ENCODE results near the gene C6orf136. TPM values are rescaled to one million over a fixed set of nuclear protein-coding genes. Genes with fewer than 3 reads are reported as not detected.

The C6orf136 gene
- total and polyA plus RNA-seq, 9 of the 15 experiments (the other 6 are each of a cell fraction or from before 2014, with no cell fraction given): 14.1 to 63.1 (median 18.4) TPM

DNA sequence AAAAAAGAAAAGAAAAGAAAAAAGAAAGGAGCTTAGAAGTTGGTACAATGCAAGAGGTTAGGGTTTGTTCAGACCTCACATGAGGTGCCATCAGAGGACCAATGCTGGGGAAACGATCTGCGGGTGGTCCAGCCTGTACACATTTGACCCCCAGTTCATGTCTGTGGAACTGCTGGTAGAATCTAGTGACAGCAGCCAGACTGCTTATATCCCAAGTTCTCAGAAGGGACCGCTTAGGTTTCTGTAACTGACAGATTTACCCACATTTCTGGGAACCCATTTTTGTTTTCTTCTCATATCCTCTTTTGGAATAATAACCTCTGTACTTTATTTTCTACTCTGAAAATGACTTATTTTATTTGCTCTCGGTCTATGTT lies 34.8 kb downstream of the C6orf136 start (continued):
- TF ChIP-seq, protein P1, sequence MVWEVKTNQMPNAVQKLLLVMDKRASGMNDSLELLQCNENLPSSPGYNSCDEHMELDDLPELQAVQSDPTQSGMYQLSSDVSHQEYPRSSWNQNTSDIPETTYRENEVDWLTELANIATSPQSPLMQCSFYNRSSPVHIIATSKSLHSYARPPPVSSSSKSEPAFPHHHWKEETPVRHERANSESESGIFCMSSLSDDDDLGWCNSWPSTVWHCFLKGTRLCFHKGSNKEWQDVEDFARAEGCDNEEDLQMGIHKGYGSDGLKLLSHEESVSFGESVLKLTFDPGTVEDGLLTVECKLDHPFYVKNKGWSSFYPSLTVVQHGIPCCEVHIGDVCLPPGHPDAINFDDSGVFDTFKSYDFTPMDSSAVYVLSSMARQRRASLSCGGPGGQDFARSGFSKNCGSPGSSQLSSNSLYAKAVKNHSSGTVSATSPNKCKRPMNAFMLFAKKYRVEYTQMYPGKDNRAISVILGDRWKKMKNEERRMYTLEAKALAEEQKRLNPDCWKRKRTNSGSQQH (CRISPR knock-in tag; IDR thresholded peaks at IDR 0.05): 0 out of 2 replicates have a peak, but pooled peaks have one; percentile 11
- TF ChIP-seq, protein P2, sequence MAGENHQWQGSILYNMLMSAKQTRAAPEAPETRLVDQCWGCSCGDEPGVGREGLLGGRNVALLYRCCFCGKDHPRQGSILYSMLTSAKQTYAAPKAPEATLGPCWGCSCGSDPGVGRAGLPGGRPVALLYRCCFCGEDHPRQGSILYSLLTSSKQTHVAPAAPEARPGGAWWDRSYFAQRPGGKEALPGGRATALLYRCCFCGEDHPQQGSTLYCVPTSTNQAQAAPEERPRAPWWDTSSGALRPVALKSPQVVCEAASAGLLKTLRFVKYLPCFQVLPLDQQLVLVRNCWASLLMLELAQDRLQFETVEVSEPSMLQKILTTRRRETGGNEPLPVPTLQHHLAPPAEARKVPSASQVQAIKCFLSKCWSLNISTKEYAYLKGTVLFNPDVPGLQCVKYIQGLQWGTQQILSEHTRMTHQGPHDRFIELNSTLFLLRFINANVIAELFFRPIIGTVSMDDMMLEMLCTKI (IDR thresholded peaks at IDR 0.05; ENCODE audit: partially characterized antibody): no peak
- TF ChIP-seq, protein P3, sequence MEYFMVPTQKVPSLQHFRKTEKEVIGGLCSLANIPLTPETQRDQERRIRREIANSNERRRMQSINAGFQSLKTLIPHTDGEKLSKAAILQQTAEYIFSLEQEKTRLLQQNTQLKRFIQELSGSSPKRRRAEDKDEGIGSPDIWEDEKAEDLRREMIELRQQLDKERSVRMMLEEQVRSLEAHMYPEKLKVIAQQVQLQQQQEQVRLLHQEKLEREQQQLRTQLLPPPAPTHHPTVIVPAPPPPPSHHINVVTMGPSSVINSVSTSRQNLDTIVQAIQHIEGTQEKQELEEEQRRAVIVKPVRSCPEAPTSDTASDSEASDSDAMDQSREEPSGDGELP (CRISPR knock-in tag; IDR thresholded peaks at IDR 0.05; ENCODE audit: borderline replicate concordance): no peak
- no peak for TF ChIP-seq SMAD1 (IDR thresholded peaks at IDR 0.05; ENCODE audit: low read depth, low read length, partially characterized antibody)
- no peak for TF ChIP-seq STAG1 (CRISPR knock-in tag; IDR thresholded peaks at IDR 0.05; ENCODE audit: borderline replicate concordance)
- no peak for TF ChIP-seq SREBF1 (IDR thresholded peaks at IDR 0.05; ENCODE audit: borderline replicate concordance, low read depth, low read length)
- no peak for TF ChIP-seq ELF1 (tag; IDR thresholded peaks at IDR 0.05)
- TF ChIP-seq SRF (CRISPR knock-in tag; IDR thresholded peaks at IDR 0.05): no peak
- no peak for TF ChIP-seq MIER1 (IDR thresholded peaks at IDR 0.05; ENCODE audit: low read depth)
- TF ChIP-seq CBX2 (IDR thresholded peaks at IDR 0.05; ENCODE audit: insufficient read depth, low read length, poor library complexity, severe bottlenecking): no peak
- no peak for TF ChIP-seq TAF7 (tag; IDR thresholded peaks at IDR 0.05)
- TF ChIP-seq HDAC2 (IDR thresholded peaks at IDR 0.05): no peak
- TF ChIP-seq ZFPM2 (CRISPR knock-in tag; IDR thresholded peaks at IDR 0.05): no peak
- TF ChIP-seq GTF2A2 (tag; IDR thresholded peaks at IDR 0.05): no peak
- TF ChIP-seq KAT2B (IDR thresholded peaks at IDR 0.05; ENCODE audit: low read depth, low read length): no peak
- TF ChIP-seq, protein P4, sequence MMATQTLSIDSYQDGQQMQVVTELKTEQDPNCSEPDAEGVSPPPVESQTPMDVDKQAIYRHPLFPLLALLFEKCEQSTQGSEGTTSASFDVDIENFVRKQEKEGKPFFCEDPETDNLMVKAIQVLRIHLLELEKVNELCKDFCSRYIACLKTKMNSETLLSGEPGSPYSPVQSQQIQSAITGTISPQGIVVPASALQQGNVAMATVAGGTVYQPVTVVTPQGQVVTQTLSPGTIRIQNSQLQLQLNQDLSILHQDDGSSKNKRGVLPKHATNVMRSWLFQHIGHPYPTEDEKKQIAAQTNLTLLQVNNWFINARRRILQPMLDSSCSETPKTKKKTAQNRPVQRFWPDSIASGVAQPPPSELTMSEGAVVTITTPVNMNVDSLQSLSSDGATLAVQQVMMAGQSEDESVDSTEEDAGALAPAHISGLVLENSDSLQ (IDR thresholded peaks at IDR 0.05): no peak
- TF ChIP-seq, protein P5, sequence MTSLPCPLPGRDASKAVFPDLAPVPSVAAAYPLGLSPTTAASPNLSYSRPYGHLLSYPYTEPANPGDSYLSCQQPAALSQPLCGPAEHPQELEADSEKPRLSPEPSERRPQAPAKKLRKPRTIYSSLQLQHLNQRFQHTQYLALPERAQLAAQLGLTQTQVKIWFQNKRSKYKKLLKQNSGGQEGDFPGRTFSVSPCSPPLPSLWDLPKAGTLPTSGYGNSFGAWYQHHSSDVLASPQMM (CRISPR knock-in tag; IDR thresholded peaks at IDR 0.05): no peak

Data from K562 (cell line).